CD14-positive monocyte (primary cell): ENCODE measurements around the gene ABHD11. TPM values are rescaled to one million over a fixed set of nuclear protein-coding genes. Genes with fewer than 3 reads are reported as not detected.

ENCODE experiments used
- DNase-seq, 3 donors: peaks; one replicate each; pipeline ENCODE4 v3.0.0-alpha.2; 2011 to 2022
- H2AFZ ChIP-seq: 2 replicates; pipeline ENCODE4 v1.6.0; 2012; ENCODE audit warnings: mild to moderate bottlenecking, low read depth, low read length, inconsistent platforms; ENCODE audit not compliant: insufficient read depth, poor library complexity, severe bottlenecking
- H3K27ac ChIP-seq, 2 donors: 1 replicate in 1 of 2; 2 replicates in 1 of 2; pipeline ENCODE4 v1.5.1; 2012 to 2013; ENCODE audit warnings: low read length in 2 of 2, control low read depth in 1 of 2, inconsistent platforms in 1 of 2, low read depth in 1 of 2, mild to moderate bottlenecking in 1 of 2
- H3K27me3 ChIP-seq, 2 donors: one replicate each; pipeline versions ENCODE4 v1.6.0 to v1.6.1; 2011 to 2013; ENCODE audit warnings: low read length in 2 of 2; ENCODE audit not compliant: control insufficient read depth in 2 of 2, insufficient read depth in 2 of 2
- H3K36me3 ChIP-seq, 2 donors: replicated peaks in 1 of 2; 1 replicate in 1 of 2; 2 replicates in 1 of 2; pipeline versions ENCODE4 v1.5.1 to v1.6.1; 2012 to 2013; ENCODE audit warnings: low read length in 2 of 2, control low read depth in 1 of 2, inconsistent platforms in 1 of 2, mild to moderate bottlenecking in 1 of 2; ENCODE audit not compliant: insufficient read depth in 2 of 2, control insufficient read depth in 1 of 2
- H3K4me1 ChIP-seq, 2 donors: 1 replicate in 1 of 2; 2 replicates in 1 of 2; pipeline versions ENCODE4 v1.5.1 to v1.6.1; 2012 to 2013; ENCODE audit warnings: low read length in 2 of 2, control low read depth in 1 of 2, inconsistent platforms in 1 of 2, mild to moderate bottlenecking in 1 of 2, moderate library complexity in 1 of 2; ENCODE audit not compliant: insufficient read depth in 2 of 2, control insufficient read depth in 1 of 2
- H3K4me2 ChIP-seq: replicated peaks from 2 replicates; pipeline ENCODE3; 2012; ENCODE audit warnings: low read length, moderate library complexity, mild to moderate bottlenecking; ENCODE audit not compliant: poor library complexity, severe bottlenecking; ENCODE audit errors: extremely low read depth
- H3K4me3 ChIP-seq, 3 experiments: fragments of 200-600 bp in 1 of 3; sonication (generic) in 1 of 3; replicated peaks in 1 of 3; 1 replicate in 2 of 3; 2 replicates in 1 of 3; pipeline ENCODE4 v1.5.1; 2011 to 2013; ENCODE audit warnings: low read length in 3 of 3, mild to moderate bottlenecking in 3 of 3, control low read depth in 2 of 3, low read depth in 2 of 3, inconsistent platforms in 1 of 3, moderate library complexity in 1 of 3
- H3K79me2 ChIP-seq: 2 replicates; pipeline ENCODE4 v1.6.0; 2012; ENCODE audit warnings: mild to moderate bottlenecking, control low read depth, inconsistent platforms, low read length, moderate library complexity; ENCODE audit not compliant: insufficient read depth
- H3K9ac ChIP-seq: 2 replicates; pipeline ENCODE4 v1.6.0; 2017; ENCODE audit warnings: low read length, mild to moderate bottlenecking; ENCODE audit not compliant: insufficient read depth, poor library complexity, severe bottlenecking
- H3K9me3 ChIP-seq, 2 donors: replicated peaks in 1 of 2; 1 replicate in 1 of 2; 2 replicates in 1 of 2; pipeline versions ENCODE4 v1.5.1 to v1.6.1; 2012 to 2013; ENCODE audit warnings: low read length in 2 of 2, control low read depth in 1 of 2; ENCODE audit not compliant: control insufficient read depth in 1 of 2, insufficient read depth in 1 of 2
- H4K20me1 ChIP-seq: 2 replicates; pipeline ENCODE4 v1.6.0; 2012; ENCODE audit warnings: mild to moderate bottlenecking, low read length, control low read depth, moderate library complexity; ENCODE audit not compliant: insufficient read depth
- H3K27ac Mint-ChIP-seq, 7 donors: one replicate each; pipeline ENCODE4 v1.8.0; 2020; ENCODE audit warnings: mild to moderate bottlenecking in 7 of 7, mixed read lengths in 7 of 7, moderate library complexity in 6 of 7, inconsistent platforms in 2 of 7
- H3K27me3 Mint-ChIP-seq, 3 donors: one replicate each; pipeline ENCODE4 v1.8.0; 2021 to 2022; ENCODE audit warnings: low read depth in 3 of 3, mild to moderate bottlenecking in 3 of 3, mixed read lengths in 3 of 3, moderate library complexity in 3 of 3, inconsistent platforms in 1 of 3
- H3K36me3 Mint-ChIP-seq, 2 donors: one replicate each; pipeline ENCODE4 v1.8.0; 2020; ENCODE audit warnings: mixed read lengths in 2 of 2, inconsistent platforms in 1 of 2, mild to moderate bottlenecking in 1 of 2
- H3K4me1 Mint-ChIP-seq: one replicate; pipeline ENCODE4 v1.8.0; 2020; ENCODE audit warnings: mild to moderate bottlenecking, mixed read lengths
- H3K4me3 Mint-ChIP-seq, 2 donors: one replicate each; pipeline ENCODE4 v1.8.0; 2020; ENCODE audit warnings: mild to moderate bottlenecking in 2 of 2, mixed read lengths in 2 of 2, moderate library complexity in 1 of 2
- H3K9me3 Mint-ChIP-seq, 7 donors: one replicate each; pipeline ENCODE4 v1.8.0; 2020 to 2022; ENCODE audit warnings: mixed read lengths in 7 of 7, mild to moderate bottlenecking in 6 of 7, moderate library complexity in 6 of 7, inconsistent platforms in 2 of 7
- WGBS: methylation state at CpG from one replicate; pipeline ENCODE4 v1.1.5; 2013; ENCODE audit warnings: missing lambda C conversion rate; ENCODE audit not compliant: insufficient coverage; 5-methylcytosine and 5-hydroxymethylcytosine counted together
- intact Hi-C, 2 donors: fragments of 100-400 bp; cut with micrococcal nuclease; formaldehyde crosslinking; loops; one replicate each; pipeline versions ENCODE4 v1.15.0 to v1.15.1; 2023
- polyA plus RNA-seq, 3 donors: library from polyadenylated mRNA; depleted of rRNA in 1 of 3; unstranded in 2 of 3; stranded (reverse) in 1 of 3; fragments of 300-500 nt in 2 of 3; fragments of >200 nt in 1 of 3; fragmentation: Illumina TruSeq in 2 of 3; gene quantifications; 1 replicate in 2 of 3; 2 replicates in 1 of 3; pipeline ENCODE4 v1.2.3, GENCODE V29; 2012 to 2021
- TF ChIP-seq, protein P1 (sequence below): fragments of 200-600 bp; IDR thresholded peaks from one replicate; pipeline ENCODE4 v1.8.0; 2022; ENCODE audit warnings: antibody characterized with exemption, mild to moderate bottlenecking

Gene ABHD11
- polyA plus RNA-seq, 3 donors, result 20.3 to 23.5 (median 22.1) TPM

DNA sequence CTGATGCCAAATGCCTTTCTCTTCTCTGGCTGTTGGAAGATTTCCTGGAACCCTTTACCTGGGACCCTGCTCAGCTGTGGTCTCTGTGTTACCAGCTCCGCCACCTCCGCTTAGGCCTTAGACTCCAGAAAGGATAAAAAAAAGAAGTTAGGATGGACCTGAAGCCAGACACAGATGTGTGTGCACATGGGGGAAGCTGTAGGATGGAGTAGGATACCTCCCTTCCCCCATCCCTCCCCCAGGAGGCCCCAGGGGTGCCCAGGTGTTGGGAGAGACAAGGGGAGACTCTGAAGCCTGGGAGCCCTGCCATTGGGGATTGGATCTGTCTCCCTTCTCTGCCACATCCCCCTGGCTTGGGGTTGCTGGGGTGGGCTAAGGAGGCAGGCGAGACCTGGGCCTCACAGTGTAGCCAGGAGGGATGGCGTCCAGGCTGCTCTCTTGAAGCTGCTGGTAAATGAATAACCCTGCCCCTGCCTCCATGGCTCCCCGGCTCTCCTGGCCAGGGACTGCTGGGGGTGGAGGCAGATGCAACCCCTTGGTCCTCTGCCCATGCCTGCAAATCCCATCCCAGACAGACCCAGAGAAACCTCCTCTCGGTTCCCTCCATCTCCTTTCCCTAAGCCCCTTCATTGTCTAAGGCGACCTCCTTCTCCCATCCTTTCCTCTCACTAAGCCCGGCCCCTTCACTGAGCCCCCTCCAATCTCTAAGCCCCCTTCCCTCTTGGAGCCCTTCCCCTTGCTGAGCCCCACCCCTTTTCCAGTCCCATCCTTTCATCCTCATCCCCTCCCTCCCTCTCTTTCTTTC lies 23.5 kb upstream of the ABHD11 start:
- intact Hi-C loops, result no loop called here
- H3K4me3 Mint-ChIP-seq, result no peak overlapping the region

DNA sequence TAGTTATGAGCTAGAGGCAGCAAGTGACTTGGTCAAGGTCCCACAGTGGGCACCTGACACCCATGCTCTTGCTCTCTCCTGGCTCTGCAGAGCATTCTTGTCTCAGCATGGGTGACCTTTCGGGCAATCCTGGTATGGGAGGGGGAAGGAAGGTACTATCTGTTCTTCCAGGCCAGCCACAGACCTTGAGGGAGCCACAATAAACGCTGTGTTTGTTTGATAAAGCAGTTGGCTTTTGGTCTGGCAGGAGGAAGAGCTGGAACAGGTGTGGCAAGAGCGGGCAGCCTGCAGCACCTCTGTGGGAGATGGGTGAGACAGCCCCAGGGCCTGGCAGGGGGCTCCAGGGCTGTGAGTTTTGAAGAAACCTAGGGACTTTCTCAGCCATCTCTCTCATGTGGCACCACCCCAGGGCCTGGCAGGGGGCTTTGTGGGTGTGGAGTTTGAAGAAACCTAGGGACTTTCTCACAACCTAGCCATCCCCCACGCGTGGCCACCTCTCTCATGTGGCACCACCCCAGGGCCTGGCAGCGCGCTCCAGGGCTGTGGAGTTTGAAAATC lies 20.1 kb upstream of the ABHD11 start:
- no peaks in the 10 kb centered on the region for H3K9me3 ChIP-seq
- Mint-ChIP-seq H3K4me1 (no peaks in the 10 kb centered on the region), H3K36me3 (no peaks in the 10 kb centered on the region), H3K9me3 (peaks cover 0 to 1% (median 0%) of the 10 kb centered on the region in 7 donors), H3K27me3 (peaks cover 15 to 24% (median 19%) of the 10 kb centered on the region in 3 donors), H3K4me3 (no peak overlapping the region), H3K27ac (no peak overlapping the region)
- H3K27ac ChIP-seq, result no peak overlapping the region
- no peak overlapping the region for H3K9ac ChIP-seq
- no peaks in the 10 kb centered on the region for H3K27me3 ChIP-seq
- H3K79me2 ChIP-seq, result no peaks in the 10 kb centered on the region
- no peaks in the 10 kb centered on the region for H4K20me1 ChIP-seq
- WGBS, result 73% methylated on average over 3 of the region's 7 CpGs
- DNase-seq, result no peak
- no peak overlapping the region for H2AFZ ChIP-seq
- TF ChIP-seq, protein P1, sequence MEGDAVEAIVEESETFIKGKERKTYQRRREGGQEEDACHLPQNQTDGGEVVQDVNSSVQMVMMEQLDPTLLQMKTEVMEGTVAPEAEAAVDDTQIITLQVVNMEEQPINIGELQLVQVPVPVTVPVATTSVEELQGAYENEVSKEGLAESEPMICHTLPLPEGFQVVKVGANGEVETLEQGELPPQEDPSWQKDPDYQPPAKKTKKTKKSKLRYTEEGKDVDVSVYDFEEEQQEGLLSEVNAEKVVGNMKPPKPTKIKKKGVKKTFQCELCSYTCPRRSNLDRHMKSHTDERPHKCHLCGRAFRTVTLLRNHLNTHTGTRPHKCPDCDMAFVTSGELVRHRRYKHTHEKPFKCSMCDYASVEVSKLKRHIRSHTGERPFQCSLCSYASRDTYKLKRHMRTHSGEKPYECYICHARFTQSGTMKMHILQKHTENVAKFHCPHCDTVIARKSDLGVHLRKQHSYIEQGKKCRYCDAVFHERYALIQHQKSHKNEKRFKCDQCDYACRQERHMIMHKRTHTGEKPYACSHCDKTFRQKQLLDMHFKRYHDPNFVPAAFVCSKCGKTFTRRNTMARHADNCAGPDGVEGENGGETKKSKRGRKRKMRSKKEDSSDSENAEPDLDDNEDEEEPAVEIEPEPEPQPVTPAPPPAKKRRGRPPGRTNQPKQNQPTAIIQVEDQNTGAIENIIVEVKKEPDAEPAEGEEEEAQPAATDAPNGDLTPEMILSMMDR, result no peak
- no peaks in the 10 kb centered on the region for H3K4me1 ChIP-seq
- no peak overlapping the region for H3K4me2 ChIP-seq
- intact Hi-C loops, result no loop called here
- no peak overlapping the region for H3K4me3 ChIP-seq
- H3K36me3 ChIP-seq, result no peaks in the 10 kb centered on the region

More for the DNA sequence above, 23.5 kb upstream of the ABHD11 start:
- H3K9me3 ChIP-seq, result no peaks in the 10 kb centered on the region
- no peak overlapping the region for H3K27ac ChIP-seq
- H3K27me3 Mint-ChIP-seq, result peaks cover 22 to 35% (median 27%) of the 10 kb centered on the region in 3 donors
- DNase-seq, result no peak
- no peaks in the 10 kb centered on the region for H3K36me3 Mint-ChIP-seq
- no peak overlapping the region for H3K9ac ChIP-seq
- TF ChIP-seq, protein P1, result no peak
- H2AFZ ChIP-seq, result no peak overlapping the region
- no peak overlapping the region for H3K4me2 ChIP-seq
- no peaks in the 10 kb centered on the region for H3K79me2 ChIP-seq
- no peaks in the 10 kb centered on the region for H3K27me3 ChIP-seq
- no peaks in the 10 kb centered on the region for H3K4me1 Mint-ChIP-seq
- H3K4me3 ChIP-seq, result no peak overlapping the region
- 63% methylated on average over 5 of the region's 8 CpGs for WGBS
- H4K20me1 ChIP-seq, result no peaks in the 10 kb centered on the region
- peaks cover 0 to 3% (median 0%) of the 10 kb centered on the region in 7 donors for H3K9me3 Mint-ChIP-seq
- H3K36me3 ChIP-seq, result no peaks in the 10 kb centered on the region
- no peak overlapping the region for H3K27ac Mint-ChIP-seq
- H3K4me1 ChIP-seq, result no peaks in the 10 kb centered on the region
